ENCODE results near the gene WDR36. TPM values are rescaled to one million over a fixed set of nuclear protein-coding genes. Genes with fewer than 3 reads are reported as not detected.

Gene WDR36
- total and polyA plus RNA-seq, 8 donors = 3.5 to 12.4 (median 9.4) TPM

DNA sequence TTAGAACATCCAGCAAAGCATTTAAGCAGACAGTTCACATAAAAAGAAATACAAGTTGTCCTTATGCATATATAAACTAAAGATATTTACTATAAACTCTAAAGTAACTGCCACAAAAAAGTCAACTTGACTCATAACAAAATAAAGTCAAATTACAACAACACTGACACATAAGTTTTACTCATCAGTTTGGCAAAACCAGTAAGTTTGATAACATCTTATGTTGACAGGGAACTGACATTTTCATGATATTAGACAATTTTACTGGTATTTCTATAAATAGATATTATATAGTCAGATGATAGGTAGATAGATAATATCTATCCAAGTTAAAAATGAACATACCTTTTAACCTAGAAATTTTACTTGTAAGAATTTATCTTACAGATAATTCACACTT, 30.5 kb upstream of the WDR36 start:
- Histone ChIP-seq H3K9me3 (no peaks in the 10 kb centered on the region), H3K4me1 (no peaks in the 10 kb centered on the region), H3K27me3 (peaks cover 0 to 5% (median 0%) of the 10 kb centered on the region in 4 donors), H3K36me3 (no peaks in the 10 kb centered on the region), H3K27ac (no peak overlapping the region), H3K4me3 (no peak overlapping the region)
- intact Hi-C loops (cut with DNase I) = no loop called here
- TF ChIP-seq, protein P1, sequence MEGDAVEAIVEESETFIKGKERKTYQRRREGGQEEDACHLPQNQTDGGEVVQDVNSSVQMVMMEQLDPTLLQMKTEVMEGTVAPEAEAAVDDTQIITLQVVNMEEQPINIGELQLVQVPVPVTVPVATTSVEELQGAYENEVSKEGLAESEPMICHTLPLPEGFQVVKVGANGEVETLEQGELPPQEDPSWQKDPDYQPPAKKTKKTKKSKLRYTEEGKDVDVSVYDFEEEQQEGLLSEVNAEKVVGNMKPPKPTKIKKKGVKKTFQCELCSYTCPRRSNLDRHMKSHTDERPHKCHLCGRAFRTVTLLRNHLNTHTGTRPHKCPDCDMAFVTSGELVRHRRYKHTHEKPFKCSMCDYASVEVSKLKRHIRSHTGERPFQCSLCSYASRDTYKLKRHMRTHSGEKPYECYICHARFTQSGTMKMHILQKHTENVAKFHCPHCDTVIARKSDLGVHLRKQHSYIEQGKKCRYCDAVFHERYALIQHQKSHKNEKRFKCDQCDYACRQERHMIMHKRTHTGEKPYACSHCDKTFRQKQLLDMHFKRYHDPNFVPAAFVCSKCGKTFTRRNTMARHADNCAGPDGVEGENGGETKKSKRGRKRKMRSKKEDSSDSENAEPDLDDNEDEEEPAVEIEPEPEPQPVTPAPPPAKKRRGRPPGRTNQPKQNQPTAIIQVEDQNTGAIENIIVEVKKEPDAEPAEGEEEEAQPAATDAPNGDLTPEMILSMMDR (IDR thresholded peaks at IDR 0.05) = no peak
- ATAC-seq (no peak), FAIRE-seq (no peak), DNase-seq (no peak)

DNA sequence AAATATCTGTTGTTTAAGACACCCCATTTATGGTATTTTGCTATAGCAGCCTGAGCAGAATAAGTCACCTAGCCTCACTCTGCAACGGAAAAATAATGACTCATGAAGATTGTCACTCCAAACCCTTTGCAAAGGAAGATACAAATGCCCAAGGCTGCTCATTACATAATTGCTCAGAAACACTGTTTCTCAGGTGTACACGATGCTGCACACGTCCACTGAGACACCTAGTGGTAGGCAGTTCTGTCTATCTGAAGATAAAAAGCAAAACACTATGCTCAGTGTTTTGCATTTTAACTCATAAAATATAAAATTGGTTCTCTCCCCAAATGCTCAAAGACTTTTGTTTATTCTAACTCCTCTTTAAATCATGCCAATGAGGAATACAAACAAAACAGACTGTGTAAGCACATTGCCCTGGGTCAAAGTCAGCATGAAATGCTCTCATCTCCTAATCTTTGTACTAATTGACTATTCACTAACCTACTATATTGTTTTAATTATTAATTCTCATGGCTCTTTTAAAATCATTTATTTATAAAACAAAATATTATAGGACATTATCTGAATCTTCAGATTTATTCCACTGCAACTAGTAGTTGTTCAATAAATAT, 28.3 kb upstream of the WDR36 start:
- Histone ChIP-seq H3K27ac (no peak overlapping the region), H3K9me3 (no peaks in the 10 kb centered on the region), H3K27me3 (peaks cover 0 to 4% (median 0%) of the 10 kb centered on the region in 4 donors), H3K4me1 (no peaks in the 10 kb centered on the region), H3K36me3 (no peaks in the 10 kb centered on the region), H3K4me3 (no peak overlapping the region)
- TF ChIP-seq, protein P1 (IDR thresholded peaks at IDR 0.05) = no peak
- DNase-seq (no peak), FAIRE-seq (no peak), ATAC-seq (peak in 2 of 4 donors; percentile 35 to 43)
- WGBS, 2 donors = 6 to 11% methylated on average over 3 of the region's 3 CpGs
- intact Hi-C loops (cut with DNase I) = no loop called here

DNA sequence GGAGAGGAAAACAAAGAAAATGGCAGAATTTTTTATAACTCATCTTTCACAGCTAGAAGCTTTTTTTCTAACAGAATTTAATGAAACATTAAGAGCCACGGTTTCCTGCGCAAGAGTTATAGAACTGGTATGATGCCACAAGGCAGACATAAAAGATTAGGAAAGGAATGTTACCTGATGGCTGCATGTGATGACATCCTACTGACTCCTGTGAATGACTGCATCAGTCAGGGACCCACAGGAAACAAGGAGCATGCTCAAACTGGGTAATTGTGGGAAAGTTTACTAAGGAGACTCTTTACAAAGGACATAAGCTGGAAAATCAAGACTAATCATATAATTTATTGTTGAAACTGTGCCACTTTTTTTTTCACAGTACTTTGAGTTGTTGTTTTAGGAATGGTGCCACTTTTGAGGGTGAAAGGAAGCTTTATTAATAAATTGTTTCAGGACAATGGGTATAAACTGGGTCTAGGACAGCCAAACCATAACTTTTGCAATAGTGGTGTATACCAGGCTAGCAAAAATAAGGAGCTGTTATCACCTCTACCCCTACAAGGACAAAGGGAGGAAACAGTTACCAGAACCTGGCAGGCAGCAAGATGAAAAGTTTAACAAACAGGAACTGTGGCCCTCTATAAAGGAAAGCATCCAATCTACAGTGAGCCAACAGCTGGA, 25.7 kb upstream of the WDR36 start:
- TF ChIP-seq, protein P1 (IDR thresholded peaks at IDR 0.05) = no peak
- Histone ChIP-seq H3K4me1 (peaks cover 0 to 3% (median 0%) of the 10 kb centered on the region in 3 donors), H3K9me3 (no peaks in the 10 kb centered on the region), H3K27me3 (peaks cover 0 to 7% (median 0%) of the 10 kb centered on the region in 4 donors), H3K4me3 (no peak overlapping the region), H3K36me3 (no peaks in the 10 kb centered on the region), H3K27ac (no peak overlapping the region)
- FAIRE-seq = no peak
- WGBS, 2 donors = 61 to 70% methylated on average over 2 of the region's 2 CpGs
- ATAC-seq = no peak
- intact Hi-C loops (cut with DNase I) = no loop called here
- DNase-seq = no peak

DNA sequence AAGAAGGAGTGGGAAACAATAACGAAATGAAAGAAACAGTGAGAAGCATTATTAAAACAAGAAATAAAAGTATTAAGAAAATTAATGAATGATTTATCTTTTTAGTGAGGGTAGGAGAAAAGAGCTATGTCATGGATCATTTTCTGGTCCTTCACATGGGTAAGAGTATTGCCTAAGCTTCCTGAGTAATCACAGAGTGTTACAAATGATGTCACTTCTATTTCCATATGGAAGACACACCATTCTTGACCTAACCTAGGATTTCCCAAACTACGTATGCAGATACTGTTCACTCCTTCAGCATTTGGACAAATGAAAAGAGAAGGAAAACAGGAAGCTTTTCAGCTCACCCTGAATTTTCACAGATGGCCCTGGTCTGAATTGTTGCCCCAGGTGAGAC, 23.9 kb upstream of the WDR36 start:
- FAIRE-seq (no peak), DNase-seq (no peak), ATAC-seq (no peak)
- intact Hi-C loops (cut with DNase I) = no loop called here
- peaks cover 0 to 7% (median 0%) of the 10 kb centered on the region in 4 donors for H3K27me3 ChIP-seq
- TF ChIP-seq, protein P1 (IDR thresholded peaks at IDR 0.05) = no peak
- H3K4me1 ChIP-seq = peaks cover 0 to 3% (median 0%) of the 10 kb centered on the region in 3 donors
- 47 to 50% methylated on average over 2 of the region's 2 CpGs for WGBS, 2 donors
- H3K9me3 ChIP-seq = no peaks in the 10 kb centered on the region
- H3K4me3 ChIP-seq = no peak overlapping the region
- no peaks in the 10 kb centered on the region for H3K36me3 ChIP-seq
- H3K27ac ChIP-seq = no peak overlapping the region

DNA sequence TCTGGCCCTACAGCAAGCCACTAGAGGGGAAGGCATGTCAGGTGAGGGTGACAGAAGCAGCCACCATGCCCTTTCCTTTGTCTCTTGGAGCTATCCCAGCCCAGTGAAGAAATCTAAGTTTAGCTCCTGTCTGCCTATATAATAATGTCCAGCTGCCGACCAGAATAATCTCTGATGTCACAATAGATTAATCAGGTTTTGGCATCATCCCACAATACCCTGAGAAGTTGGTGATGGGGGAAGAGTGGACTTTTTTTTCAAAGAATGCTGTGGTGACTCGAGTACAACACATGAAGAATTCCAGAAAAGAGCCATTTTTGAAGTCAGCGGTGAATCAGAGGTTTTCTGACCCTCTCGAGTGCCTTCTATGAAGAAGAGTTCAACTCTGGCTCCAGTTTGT, 22.3 kb upstream of the WDR36 start:
- H3K4me1 ChIP-seq = peaks cover 0 to 3% (median 0%) of the 10 kb centered on the region in 3 donors
- FAIRE-seq = no peak
- intact Hi-C loops (cut with DNase I) = no loop called here
- TF ChIP-seq, protein P1 (IDR thresholded peaks at IDR 0.05) = no peak
- no peaks in the 10 kb centered on the region for H3K36me3 ChIP-seq
- DNase-seq = no peak
- H3K9me3 ChIP-seq = no peaks in the 10 kb centered on the region
- no peak overlapping the region for H3K4me3 ChIP-seq
- ATAC-seq = no peak
- H3K27me3 ChIP-seq = peaks cover 0 to 7% (median 0%) of the 10 kb centered on the region in 4 donors
- no peak overlapping the region for H3K27ac ChIP-seq
- WGBS, 2 donors = 15 to 25% methylated on average over 4 of the region's 4 CpGs
